Measurements from ENCODE around the gene SARS1.
A peak's percentile ranks its signal among the peaks of the same experiment; 100 is the strongest.
"Not testable (repeated sequence)": the region's sequence is repeated elsewhere in the genome, so short reads cannot be mapped to it uniquely, and the experiment has no call there.

The SARS1 gene

DNA sequence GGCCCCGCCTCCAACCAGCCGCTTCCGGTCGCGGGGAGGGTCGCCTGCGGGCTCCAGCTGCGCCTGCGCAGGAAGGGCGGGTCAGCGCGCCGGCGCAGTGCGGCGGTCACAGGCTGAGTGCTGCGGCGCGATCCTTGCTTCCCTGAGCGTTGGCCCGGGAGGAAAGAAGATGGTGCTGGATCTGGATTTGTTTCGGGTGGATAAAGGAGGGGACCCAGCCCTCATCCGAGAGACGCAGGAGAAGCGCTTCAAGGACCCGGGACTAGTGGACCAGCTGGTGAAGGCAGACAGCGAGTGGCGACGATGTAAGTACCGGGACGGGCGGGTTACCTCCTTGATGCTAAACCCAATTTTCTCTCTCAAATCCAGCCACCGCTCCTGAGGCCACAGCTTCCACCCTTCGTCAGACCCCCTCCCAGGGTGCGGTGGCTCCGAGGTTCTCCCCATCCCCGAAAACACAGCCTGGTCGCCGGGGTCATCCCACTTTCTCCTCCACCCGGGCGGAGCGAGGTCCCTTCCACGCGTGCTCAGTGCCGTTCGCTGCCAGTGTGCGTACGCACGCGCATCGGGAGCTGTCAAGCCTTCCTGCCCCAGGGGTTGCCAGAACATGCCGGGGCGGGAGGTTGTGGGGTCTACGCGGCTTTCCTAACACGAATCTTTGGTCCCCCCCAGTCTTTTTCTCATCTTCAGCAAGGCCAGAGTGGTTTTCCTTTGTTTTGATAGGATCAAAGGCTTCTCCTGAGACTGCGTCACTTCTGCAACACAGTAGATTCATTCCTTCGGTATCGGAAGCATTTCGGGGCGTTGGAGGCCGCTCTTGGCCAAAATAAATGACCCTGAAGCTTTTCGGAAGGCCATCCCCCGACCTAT lies at the start of gene SARS1:
Gene SARS1 (plus strand): TSS at position 95 of the 870 bp plus-strand sequence. CDS start 75 bp downstream, at position 170.
- peak; percentile 87 to 91 for DNase-seq (ENCODE audit: low read depth in 2 of 2)

DNA sequence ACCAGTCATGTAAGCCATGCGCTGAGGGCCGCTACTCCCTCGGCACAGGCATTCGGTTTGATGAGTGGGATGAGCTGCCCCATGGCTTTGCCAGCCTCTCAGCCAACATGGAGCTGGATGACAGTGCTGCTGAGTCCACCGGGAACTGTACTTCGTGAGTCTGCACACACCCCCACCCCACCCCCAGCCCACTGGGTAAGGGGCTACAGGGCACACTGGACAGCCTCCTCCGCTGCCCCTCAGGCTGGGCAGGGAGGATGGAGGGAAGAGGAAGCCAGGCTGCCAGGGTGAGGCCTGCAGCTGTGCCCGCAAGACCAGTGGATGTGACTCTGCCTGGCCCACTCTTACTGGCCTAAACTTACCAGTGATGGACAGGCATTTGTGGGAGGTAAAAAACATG lies 49.2 kb upstream of the SARS1 start:
- no peak for DNase-seq (ENCODE audit: low read depth in 2 of 2)

- DNase-seq (ENCODE audit: low read depth in 2 of 2) = no peak
These were observed 46.7 kb upstream of the SARS1 start for GRCh38 chr1:109167001-109167506.

DNA sequence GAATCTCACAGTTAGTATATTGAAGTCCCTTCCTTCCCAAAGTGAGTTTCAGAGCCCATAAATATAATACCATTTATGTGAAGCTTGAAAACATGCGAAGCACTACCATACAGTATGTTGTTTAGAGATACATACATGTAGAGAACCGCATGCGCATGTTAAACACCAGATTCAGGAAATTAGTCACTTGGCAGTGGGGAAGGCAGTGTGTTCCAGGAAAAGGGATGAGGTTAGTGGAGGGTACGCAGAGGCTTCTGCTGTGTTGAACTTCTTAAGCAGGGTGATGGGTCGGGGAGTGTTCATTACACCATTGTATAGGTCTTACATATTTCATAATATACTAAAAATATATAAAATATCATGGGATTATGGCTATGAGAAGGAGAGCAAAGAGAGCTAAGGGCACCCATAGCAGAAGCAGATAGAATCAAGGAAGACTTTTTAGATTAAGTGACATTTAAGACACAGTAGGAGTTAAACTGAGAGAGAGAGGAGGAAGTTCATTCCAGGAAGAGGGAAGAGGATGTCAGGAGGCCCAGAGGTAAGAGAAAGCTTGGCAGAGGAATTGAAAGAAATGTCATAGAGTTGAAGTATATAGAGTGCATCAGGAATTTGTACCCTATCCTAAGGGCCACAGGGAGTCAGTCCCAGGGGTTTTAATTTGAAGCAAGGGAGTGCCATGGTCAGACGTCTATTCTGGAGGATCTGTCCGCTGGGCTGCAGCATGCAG lies 43.5 kb upstream of the SARS1 start:
- DNase-seq (ENCODE audit: low read depth in 2 of 2) = no peak

- no peak for DNase-seq (ENCODE audit: low read depth in 2 of 2)
These were observed 42.1 kb upstream of the SARS1 start for GRCh38 chr1:109171646-109172045.

DNA sequence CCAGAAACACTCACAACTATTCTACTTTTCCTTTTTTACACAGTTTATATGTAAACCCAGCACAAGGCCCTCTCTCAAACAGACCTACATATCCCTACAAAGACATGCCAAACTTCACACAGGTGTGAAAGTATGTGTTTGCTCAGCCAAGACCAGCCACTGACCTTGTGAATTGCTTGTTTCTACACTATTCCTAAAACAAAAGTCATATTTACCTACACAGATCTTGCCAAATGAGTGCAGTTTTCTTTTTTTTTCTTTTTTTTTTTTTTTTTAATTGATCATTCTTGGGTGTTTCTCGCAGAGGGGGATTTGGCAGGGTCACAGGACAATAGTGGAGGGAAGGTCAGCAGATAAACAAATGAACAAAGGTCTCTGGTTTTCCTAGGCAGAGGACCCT lies 37.4 kb upstream of the SARS1 start:
- not testable (repeated sequence) for DNase-seq (ENCODE audit: low read depth in 2 of 2)

DNA sequence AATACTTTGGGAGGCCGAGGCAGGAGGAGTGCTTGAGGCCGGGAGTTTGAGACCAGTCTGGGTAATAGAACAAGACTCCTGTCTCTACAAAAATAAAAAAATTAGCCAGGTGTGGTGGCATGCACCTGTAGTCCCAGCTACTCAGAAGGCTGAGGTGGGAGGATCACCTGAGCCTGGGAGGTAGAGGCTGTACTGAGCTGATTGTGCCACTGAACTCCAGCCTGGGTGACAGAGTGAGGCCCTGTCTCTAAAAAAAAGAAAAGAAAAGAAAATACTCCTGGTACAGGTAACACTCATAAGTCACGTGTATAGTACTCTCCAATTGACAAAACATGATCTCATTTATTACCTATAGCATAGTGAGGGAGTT lies 33.0 kb upstream of the SARS1 start:
- DNase-seq (ENCODE audit: low read depth in 2 of 2) = not testable (repeated sequence)

- no peak for DNase-seq (ENCODE audit: low read depth in 2 of 2)
These were observed 32.5 kb upstream of the SARS1 start for GRCh38 chr1:109181085-109181806.

- DNase-seq (ENCODE audit: low read depth in 2 of 2) = no peak
These were observed 31.9 kb upstream of the SARS1 start for GRCh38 chr1:109181807-109182163.

DNA sequence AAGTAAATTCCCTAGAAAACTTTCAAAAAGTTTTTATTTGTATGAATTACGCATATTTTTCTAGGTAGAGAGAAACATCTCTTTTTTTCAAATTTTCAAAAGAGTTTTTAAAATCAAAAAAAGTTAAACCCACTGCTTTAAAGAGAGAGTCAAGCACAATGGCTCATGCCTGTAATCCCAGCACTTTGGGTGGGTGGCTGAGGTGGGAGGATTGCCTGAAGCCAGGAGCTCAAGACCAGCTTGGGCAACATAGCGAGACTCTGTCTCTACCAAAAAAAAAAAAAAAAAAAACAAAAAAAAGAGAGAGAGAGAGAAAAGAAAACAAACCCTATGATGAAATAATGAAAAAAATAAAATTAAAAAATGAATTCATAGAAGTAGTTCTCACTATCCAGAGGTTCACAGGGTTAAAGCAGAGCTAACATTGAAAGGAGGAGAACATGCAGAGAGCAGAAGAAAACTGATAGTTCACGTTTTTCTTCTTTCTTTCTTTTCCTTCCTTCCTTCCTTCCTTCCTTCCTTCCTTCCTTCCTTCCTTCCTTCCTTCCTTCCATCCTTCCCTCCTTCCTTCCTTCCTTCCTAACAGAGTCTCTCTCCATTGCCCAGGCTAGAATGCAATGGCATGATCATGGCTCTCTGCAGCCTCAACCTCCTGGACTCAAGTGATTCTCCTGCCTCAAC lies 30.5 kb upstream of the SARS1 start:
- DNase-seq (ENCODE audit: low read depth in 2 of 2) = no peak

- DNase-seq (ENCODE audit: low read depth in 2 of 2) = no peak
These were observed 29.0 kb upstream of the SARS1 start for GRCh38 chr1:109184687-109185086.

- no peak for DNase-seq (ENCODE audit: low read depth in 2 of 2)
These were observed 28.4 kb upstream of the SARS1 start for GRCh38 chr1:109185357-109185756.

DNA sequence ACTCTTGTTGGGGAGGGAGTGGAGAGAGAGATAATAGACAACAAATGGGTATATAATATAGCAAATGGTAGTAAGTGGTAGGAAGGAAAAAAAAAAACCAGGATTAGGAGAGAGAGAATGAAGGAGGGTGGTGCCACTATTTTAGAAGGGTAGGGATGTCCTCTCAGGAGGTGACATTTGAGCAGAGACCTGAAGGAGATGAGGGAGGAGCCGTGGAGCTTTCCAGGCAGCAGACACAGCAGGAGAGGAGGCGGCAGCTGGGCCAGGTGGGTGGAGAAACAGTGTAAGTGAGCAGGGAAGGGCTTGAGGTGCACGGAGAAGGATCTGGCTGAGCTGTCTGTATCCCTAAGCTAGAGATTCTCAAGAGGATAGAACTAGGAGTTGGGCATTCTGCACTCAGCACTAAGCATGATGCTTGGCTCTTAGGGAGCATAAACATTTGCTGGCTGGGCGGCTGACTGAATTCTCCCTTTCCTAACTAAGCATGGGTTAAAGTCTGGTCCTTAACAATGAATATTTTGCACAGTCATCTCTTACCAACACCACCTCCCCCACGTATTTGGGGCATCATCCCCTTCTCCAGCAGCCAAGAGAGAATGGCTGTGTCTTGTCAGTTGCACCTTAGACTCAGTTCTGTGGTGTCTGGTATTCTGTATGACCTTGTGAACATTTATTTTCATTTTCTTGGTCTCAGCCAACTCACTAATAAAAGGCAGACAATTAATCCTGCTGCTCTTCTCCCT lies 27.6 kb upstream of the SARS1 start:
- no peak for DNase-seq (ENCODE audit: low read depth in 2 of 2)

- no peak for DNase-seq (ENCODE audit: low read depth in 2 of 2)
These were observed 27.0 kb upstream of the SARS1 start for GRCh38 chr1:109186733-109187086.

DNA sequence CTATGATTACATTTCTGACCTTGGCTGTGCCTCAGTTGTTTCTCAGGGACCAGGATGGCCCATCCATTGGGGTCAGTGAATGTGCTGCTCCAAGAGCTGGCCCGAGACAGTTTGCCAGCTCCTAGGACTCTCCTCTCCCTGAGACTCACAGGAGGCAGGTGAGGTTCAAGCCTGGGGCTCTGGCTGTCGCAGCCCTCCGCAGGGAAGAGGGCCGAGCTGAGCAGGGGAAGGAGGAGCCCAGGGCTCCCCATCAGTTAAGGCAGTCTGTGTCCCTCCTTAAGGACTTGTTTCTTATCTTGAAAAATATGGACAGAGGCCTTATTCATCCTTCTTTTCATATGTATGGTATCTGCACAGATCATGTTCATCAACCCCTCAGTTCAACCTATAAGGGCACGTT lies 26.6 kb upstream of the SARS1 start:
- DNase-seq (ENCODE audit: low read depth in 2 of 2) = no peak

DNA sequence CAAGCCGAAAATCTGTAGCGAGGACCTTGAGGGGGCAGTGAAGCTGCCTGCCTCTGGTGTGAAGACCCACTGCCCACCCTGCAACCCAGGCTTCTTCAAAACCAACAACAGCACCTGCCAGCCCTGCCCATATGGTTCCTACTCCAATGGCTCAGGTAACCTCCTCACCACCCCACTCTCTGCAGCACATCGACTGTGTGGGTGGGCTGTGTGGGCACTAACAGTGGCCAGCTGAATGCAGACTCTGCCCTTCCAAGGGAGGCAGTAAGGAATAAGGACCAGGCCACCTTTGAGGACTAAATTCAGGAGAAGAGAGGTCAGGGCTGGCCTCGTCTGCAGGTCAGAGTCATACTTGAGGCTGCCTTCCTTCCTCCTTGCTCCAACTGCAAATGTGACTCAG lies 25.5 kb upstream of the SARS1 start:
- DNase-seq (ENCODE audit: low read depth in 2 of 2) = no peak

DNA sequence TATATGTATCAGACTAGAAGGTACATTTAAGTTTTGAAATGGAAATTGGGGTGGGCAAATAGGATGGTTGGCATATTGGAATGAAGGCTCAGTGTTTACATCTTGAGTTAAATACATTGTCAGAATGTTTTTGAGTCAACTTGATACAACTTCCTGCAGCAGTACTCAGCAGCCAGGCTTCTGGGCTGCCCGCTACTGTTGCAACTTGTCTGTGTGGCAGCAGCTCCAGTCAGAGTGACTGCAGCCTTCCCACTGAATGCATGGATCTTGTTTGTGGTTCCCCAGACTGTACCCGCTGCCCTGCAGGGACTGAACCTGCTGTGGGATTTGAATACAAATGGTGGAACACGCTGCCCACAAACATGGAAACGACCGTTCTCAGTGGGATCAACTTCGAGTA lies 24.9 kb upstream of the SARS1 start:
- no peak for DNase-seq (ENCODE audit: low read depth in 2 of 2)

GRCh38 chr1:109190189-109190588 lies 23.5 kb upstream of the SARS1 start:
- no peak for DNase-seq (ENCODE audit: low read depth in 2 of 2)

- DNase-seq (ENCODE audit: low read depth in 2 of 2) = no peak
These were observed 22.3 kb upstream of the SARS1 start for GRCh38 chr1:109191377-109191776.

DNA sequence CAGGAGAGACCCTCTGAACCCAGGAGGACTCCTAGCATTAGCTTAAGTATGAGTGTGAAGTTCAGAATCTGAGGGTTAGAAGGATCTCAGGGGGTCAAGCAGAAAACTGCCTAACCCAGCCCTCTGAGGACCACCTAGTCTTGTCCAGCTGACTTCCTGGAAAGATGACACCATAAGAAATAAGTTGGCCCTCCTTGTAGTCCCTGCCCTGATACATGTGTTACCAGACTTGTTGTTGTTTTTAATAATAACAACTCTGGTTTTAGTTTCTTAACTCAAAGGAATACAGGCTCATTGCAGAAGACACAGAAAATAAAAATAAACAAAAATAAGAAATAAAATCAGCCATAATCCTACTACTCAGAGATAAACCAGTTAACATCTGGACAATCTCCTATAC lies 21.8 kb upstream of the SARS1 start:
- no peak for DNase-seq (ENCODE audit: low read depth in 2 of 2)

GRCh38 chr1:109192433-109192832 lies 21.3 kb upstream of the SARS1 start:
- no peak for DNase-seq (ENCODE audit: low read depth in 2 of 2)
